Colonic mucosa (tissue), 4 donors: ENCODE data around the gene GALNT14. TPM values are rescaled to one million over a fixed set of nuclear protein-coding genes. Genes with fewer than 3 reads are reported as not detected.

Experiments used
- DNase-seq: peaks from one replicate; pipeline ENCODE4 v3.0.0-alpha.2; 2020
- H3K27ac ChIP-seq: fragments of 200-600 bp; one replicate; pipeline ENCODE4 v1.8.0; 2021
- H3K27me3 ChIP-seq: fragments of 200-600 bp; one replicate; pipeline ENCODE4 v1.8.0; 2021
- H3K36me3 ChIP-seq: fragments of 200-600 bp; one replicate; pipeline ENCODE4 v1.8.0; 2021
- H3K4me1 ChIP-seq: fragments of 200-600 bp; one replicate; pipeline ENCODE4 v1.8.0; 2021; ENCODE audit warnings: mild to moderate bottlenecking
- H3K4me3 ChIP-seq: fragments of 200-600 bp; one replicate; pipeline ENCODE4 v1.8.0; 2021
- H3K9ac ChIP-seq, 2 donors: one replicate each; pipeline ENCODE4 v1.7.0; 2013; ENCODE audit warnings: control low read depth in 2 of 2, low read depth in 2 of 2, low read length in 2 of 2
- H3K9me3 ChIP-seq: fragments of 200-600 bp; one replicate; pipeline ENCODE4 v1.8.0; 2021
- intact Hi-C: fragments of 100-400 bp; cut with DNase I; formaldehyde crosslinking; loops from one replicate; pipeline ENCODE4 v1.14.1; 2022
- total RNA-seq, 2 donors: library from RNA; stranded (reverse); fragmentation: NEBNext Ultra II Directional in 1 of 2; extraction: Animal tissue kit (Norgen Biotek cat#: 25700) in 1 of 2; gene quantifications; one replicate each; pipeline ENCODE4 v1.2.1, GENCODE V29; 2021
- TF ChIP-seq, protein P1 (sequence below): fragments of 200-600 bp; IDR thresholded peaks from one replicate; pipeline ENCODE4 v1.8.0; 2022; ENCODE audit warnings: antibody characterized with exemption, mild to moderate bottlenecking
- donor health status: healthy.
- donor health status: DM: no; HTN: no; CAD: no.
- donor health status: DM: no; HTN: no; CAD: no.

The GALNT14 gene
- total RNA-seq, 2 donors from 2014 or later: 0.15 to 0.45 TPM

GRCh38 chr2:31088504-31089195 is 49.6 kb downstream of the GALNT14 start:
- Histone ChIP-seq H3K27me3 (no peaks in the 10 kb centered on the region), H3K4me1 (no peaks in the 10 kb centered on the region), H3K9me3 (no peaks in the 10 kb centered on the region), H3K27ac (no peak overlapping the region), H3K4me3 (no peak overlapping the region), H3K9ac (no peak overlapping the region), H3K36me3 (no peaks in the 10 kb centered on the region)
- intact Hi-C loops: no loop called here
- TF ChIP-seq, protein P1, sequence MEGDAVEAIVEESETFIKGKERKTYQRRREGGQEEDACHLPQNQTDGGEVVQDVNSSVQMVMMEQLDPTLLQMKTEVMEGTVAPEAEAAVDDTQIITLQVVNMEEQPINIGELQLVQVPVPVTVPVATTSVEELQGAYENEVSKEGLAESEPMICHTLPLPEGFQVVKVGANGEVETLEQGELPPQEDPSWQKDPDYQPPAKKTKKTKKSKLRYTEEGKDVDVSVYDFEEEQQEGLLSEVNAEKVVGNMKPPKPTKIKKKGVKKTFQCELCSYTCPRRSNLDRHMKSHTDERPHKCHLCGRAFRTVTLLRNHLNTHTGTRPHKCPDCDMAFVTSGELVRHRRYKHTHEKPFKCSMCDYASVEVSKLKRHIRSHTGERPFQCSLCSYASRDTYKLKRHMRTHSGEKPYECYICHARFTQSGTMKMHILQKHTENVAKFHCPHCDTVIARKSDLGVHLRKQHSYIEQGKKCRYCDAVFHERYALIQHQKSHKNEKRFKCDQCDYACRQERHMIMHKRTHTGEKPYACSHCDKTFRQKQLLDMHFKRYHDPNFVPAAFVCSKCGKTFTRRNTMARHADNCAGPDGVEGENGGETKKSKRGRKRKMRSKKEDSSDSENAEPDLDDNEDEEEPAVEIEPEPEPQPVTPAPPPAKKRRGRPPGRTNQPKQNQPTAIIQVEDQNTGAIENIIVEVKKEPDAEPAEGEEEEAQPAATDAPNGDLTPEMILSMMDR: no peak
- no peak for DNase-seq

GRCh38 chr2:31087491-31087890 is 50.7 kb downstream of the GALNT14 start:
- no peak for DNase-seq
- Histone ChIP-seq H3K27me3 (no peaks in the 10 kb centered on the region), H3K27ac (no peak overlapping the region), H3K36me3 (no peaks in the 10 kb centered on the region), H3K4me1 (no peaks in the 10 kb centered on the region), H3K9ac (no peak overlapping the region), H3K4me3 (no peak overlapping the region), H3K9me3 (no peaks in the 10 kb centered on the region)
- intact Hi-C loops: no loop called here
- TF ChIP-seq, protein P1: no peak

DNA sequence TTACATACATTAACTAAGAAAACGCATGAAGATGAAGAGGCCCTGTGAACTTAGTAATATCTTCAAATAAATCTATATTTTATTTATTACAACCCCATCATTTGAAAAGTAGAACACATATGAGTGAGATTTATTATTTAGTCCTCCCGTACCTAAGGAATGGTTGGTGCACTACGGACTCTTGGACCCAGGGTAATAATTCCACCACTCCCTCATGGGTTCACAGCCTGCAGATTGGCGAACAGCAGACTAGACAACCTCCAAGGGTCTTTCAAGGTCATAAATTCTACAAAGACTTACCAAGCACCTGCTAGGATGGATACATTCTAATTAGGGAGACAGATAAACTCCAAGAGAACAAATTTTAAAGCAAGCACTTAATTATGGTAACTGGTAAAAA is 51.6 kb downstream of the GALNT14 start:
- H3K4me1 ChIP-seq: no peaks in the 10 kb centered on the region
- TF ChIP-seq, protein P1: no peak
- no peak overlapping the region for H3K9ac ChIP-seq
- intact Hi-C loops: no loop called here
- no peak overlapping the region for H3K4me3 ChIP-seq
- H3K27me3 ChIP-seq: no peaks in the 10 kb centered on the region
- H3K36me3 ChIP-seq: no peaks in the 10 kb centered on the region
- no peak overlapping the region for H3K27ac ChIP-seq
- no peaks in the 10 kb centered on the region for H3K9me3 ChIP-seq
- DNase-seq: no peak

GRCh38 chr2:31083234-31083993 is 54.8 kb downstream of the GALNT14 start:
- no peaks in the 10 kb centered on the region for H3K9me3 ChIP-seq
- no peaks in the 10 kb centered on the region for H3K4me1 ChIP-seq
- H3K27me3 ChIP-seq: no peaks in the 10 kb centered on the region
- intact Hi-C loops: no loop called here
- no peak for DNase-seq
- no peak overlapping the region for H3K9ac ChIP-seq
- no peak overlapping the region for H3K27ac ChIP-seq
- H3K4me3 ChIP-seq: no peak overlapping the region
- TF ChIP-seq, protein P1: no peak
- no peaks in the 10 kb centered on the region for H3K36me3 ChIP-seq

DNA sequence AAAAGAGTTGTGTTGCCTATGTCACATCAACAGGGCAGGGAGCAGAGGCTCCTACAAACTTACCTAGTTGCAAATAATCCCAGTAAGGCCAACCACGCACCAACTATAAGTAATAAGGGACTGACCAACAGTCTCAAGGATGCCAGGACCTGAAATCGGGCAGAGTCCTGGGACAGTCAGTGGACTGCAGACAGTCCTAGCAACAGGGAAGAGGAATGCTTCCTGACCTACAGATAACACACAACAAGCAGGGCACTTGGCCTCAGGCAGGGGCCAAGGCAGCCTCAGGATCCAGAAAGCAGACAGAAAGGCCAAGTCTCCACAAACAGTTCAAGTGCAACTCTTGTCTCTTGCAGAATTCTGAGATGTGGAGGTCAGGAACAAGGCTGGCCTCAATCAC is 56.2 kb downstream of the GALNT14 start:
- intact Hi-C loops: no loop called here
- H3K27me3 ChIP-seq: no peaks in the 10 kb centered on the region
- no peak overlapping the region for H3K9ac ChIP-seq
- TF ChIP-seq, protein P1: no peak
- H3K36me3 ChIP-seq: no peaks in the 10 kb centered on the region
- H3K27ac ChIP-seq: no peak overlapping the region
- H3K9me3 ChIP-seq: no peaks in the 10 kb centered on the region
- no peaks in the 10 kb centered on the region for H3K4me1 ChIP-seq
- no peak overlapping the region for H3K4me3 ChIP-seq
- no peak for DNase-seq
